SK-N-SH (cell line): ENCODE results near the gene KRTAP29-1. TPM values are rescaled to one million over a fixed set of nuclear protein-coding genes. Genes with fewer than 3 reads are reported as not detected.

Experiments used
- CTCF ChIA-PET: fragments of 300-600, 350-600 bp; formaldehyde crosslinking; extraction: SDS; loops from one replicate; lab custom pipeline; 2021; lab: Yijun Ruan, JAX
- POLR2A ChIA-PET: fragments of 350-600 bp; sonication (Branson Sonifier 250); formaldehyde crosslinking; extraction: SDS; loops from one replicate; lab custom pipeline; 2020; ENCODE audit warnings: antibody characterized with exemption, inconsistent platforms; lab: Yijun Ruan, JAX
- DNase-seq: peaks from one replicate; pipeline ENCODE4 v3.0.0; 2012
- H2AFZ ChIP-seq: fragments of 200-600 bp; sonication (generic); 2 replicates; pipeline ENCODE4 v1.8.1; 2016; ENCODE audit warnings: antibody characterized with exemption, mild to moderate bottlenecking, low read depth
- H3F3A ChIP-seq: fragments of 200-600 bp; sonication (generic); replicated peaks from 2 replicates; pipeline ENCODE3; 2016; ENCODE audit warnings: antibody characterized with exemption, mild to moderate bottlenecking; ENCODE audit not compliant: insufficient read depth
- H3K27ac ChIP-seq, 2 experiments: fragments of 200-500 bp in 1 of 2; fragments of 200-600 bp in 1 of 2; sonication (Bioruptor generic) in 1 of 2; sonication (generic), shearing (Covaris generic) in 1 of 2; 2 replicates each; pipeline versions ENCODE4 v1.5.1 to v1.6.1; 2014 to 2016; ENCODE audit warnings: low read depth in 2 of 2, inconsistent platforms in 1 of 2, low read length in 1 of 2, mild to moderate bottlenecking in 1 of 2, mixed read lengths in 1 of 2
- H3K27me3 ChIP-seq: fragments of 200-600 bp; sonication (generic), shearing (Covaris generic); 2 replicates; pipeline ENCODE4 v1.6.1; 2016; ENCODE audit warnings: mixed run types; ENCODE audit not compliant: insufficient read depth
- H3K36me3 ChIP-seq, 2 experiments: fragments of 200-500 bp in 1 of 2; fragments of 200-600 bp in 1 of 2; sonication (Bioruptor generic) in 1 of 2; sonication (generic) in 1 of 2; replicated peaks in 1 of 2; 2 replicates each; pipeline versions ENCODE3 to v1.5.1; 2014 to 2016; ENCODE audit warnings: low read length in 1 of 2, mild to moderate bottlenecking in 1 of 2; ENCODE audit not compliant: insufficient read depth in 2 of 2, control insufficient read depth in 1 of 2
- H3K4me1 ChIP-seq, 2 experiments: fragments of 200-500 bp in 1 of 2; fragments of 200-600 bp in 1 of 2; sonication (Bioruptor generic) in 1 of 2; sonication (generic), shearing (Covaris generic) in 1 of 2; 2 replicates each; pipeline versions ENCODE4 v1.5.1 to v1.6.1; 2014 to 2016; ENCODE audit warnings: low read depth in 1 of 2, low read length in 1 of 2, mixed run types in 1 of 2; ENCODE audit not compliant: insufficient read depth in 2 of 2, control insufficient read depth in 1 of 2
- H3K4me2 ChIP-seq: fragments of 200-600 bp; sonication (generic), shearing (Covaris generic); 2 replicates; pipeline ENCODE4 v1.6.1; 2017; ENCODE audit warnings: mixed run types
- H3K4me3 ChIP-seq, 2 experiments: fragments of 200-500 bp in 1 of 2; fragments of 200-600 bp in 1 of 2; sonication (Bioruptor generic) in 1 of 2; sonication (generic), shearing (Covaris generic) in 1 of 2; 2 replicates each; pipeline versions ENCODE4 v1.5.1 to v1.8.1; 2014 to 2016; ENCODE audit warnings: low read depth in 2 of 2, inconsistent platforms in 1 of 2, low read length in 1 of 2, mild to moderate bottlenecking in 1 of 2, mixed read lengths in 1 of 2, moderate library complexity in 1 of 2
- H3K79me2 ChIP-seq: fragments of 200-600 bp; sonication (generic); 2 replicates; pipeline ENCODE4 v1.8.1; 2017; ENCODE audit warnings: mild to moderate bottlenecking; ENCODE audit not compliant: insufficient read depth
- H3K9ac ChIP-seq: fragments of 200-600 bp; sonication (generic); 2 replicates; pipeline ENCODE4 v1.6.1; 2017; ENCODE audit warnings: mixed run types
- H3K9me2 ChIP-seq: fragments of 200-600 bp; sonication (generic); 2 replicates; pipeline ENCODE4 v1.6.1; 2017; ENCODE audit warnings: mixed run types
- H3K9me3 ChIP-seq: fragments of 200-600 bp; sonication (generic); 2 replicates; pipeline ENCODE4 v1.6.1; 2017; ENCODE audit warnings: mixed run types, mild to moderate bottlenecking, moderate library complexity
- H4K20me1 ChIP-seq: fragments of 200-600 bp; sonication (generic); 2 replicates; pipeline ENCODE4 v1.6.1; 2017; ENCODE audit warnings: mild to moderate bottlenecking, mixed run types; ENCODE audit not compliant: insufficient read depth
- CTCF ChIP-seq: fragments of 200-600 bp; sonication (generic); IDR thresholded peaks from 2 replicates; pipeline ENCODE4 v1.6.1; 2017; ENCODE audit warnings: antibody characterized with exemption, mild to moderate bottlenecking, moderate library complexity
- ELF1 ChIP-seq: IDR thresholded peaks from 2 replicates; pipeline ENCODE4 v1.4.0; 2012
- EZH2phosphoT487 ChIP-seq: fragments of 200-600 bp; sonication (generic); IDR thresholded peaks from 2 replicates; pipeline ENCODE4 v1.6.1; 2017; ENCODE audit warnings: low read depth, mixed run types, mild to moderate bottlenecking, antibody characterized with exemption, moderate library complexity, borderline replicate concordance
- FOXJ3 ChIP-seq: sonication (generic); formaldehyde crosslinking; IDR thresholded peaks from 2 replicates; pipeline ENCODE4 v1.5.1; 2020; ENCODE audit warnings: mild to moderate bottlenecking, missing genetic modification reagents
- FOXM1 ChIP-seq: IDR thresholded peaks from 2 replicates; pipeline ENCODE4 v1.4.0; 2012; ENCODE audit warnings: low read depth, mild to moderate bottlenecking
- GABPA ChIP-seq: IDR thresholded peaks from 2 replicates; pipeline ENCODE4 v1.4.0; 2012; ENCODE audit warnings: low read depth, mild to moderate bottlenecking
- GATA2 ChIP-seq: sonication (generic); formaldehyde crosslinking; IDR thresholded peaks from 2 replicates; pipeline ENCODE4 v1.5.0; 2020; ENCODE audit warnings: mild to moderate bottlenecking, missing genetic modification reagents
- JUND ChIP-seq: IDR thresholded peaks from 2 replicates; pipeline ENCODE4 v1.4.0; 2012
- RAD21 ChIP-seq: IDR thresholded peaks from 2 replicates; pipeline ENCODE4 v1.6.1; 2012; ENCODE audit warnings: mild to moderate bottlenecking, low read length
- RCOR1 ChIP-seq: fragments of 150-350 bp; IDR thresholded peaks from 2 replicates; pipeline ENCODE4 v1.6.1; 2017; ENCODE audit warnings: antibody characterized with exemption, low read length
- RFX5 ChIP-seq: IDR thresholded peaks from 2 replicates; pipeline ENCODE4 v1.6.1; 2012; ENCODE audit warnings: mild to moderate bottlenecking, improper control_type of control experiment, low read length
- RXRA ChIP-seq: IDR thresholded peaks from 2 replicates; pipeline ENCODE4 v1.4.0; 2012; ENCODE audit warnings: low read depth, mild to moderate bottlenecking, borderline replicate concordance
- SIN3A ChIP-seq: IDR thresholded peaks from 2 replicates; pipeline ENCODE4 v1.6.1; 2012; ENCODE audit warnings: low read depth, mild to moderate bottlenecking, low read length, moderate library complexity, borderline replicate concordance
- SMC3 ChIP-seq: IDR thresholded peaks from 2 replicates; pipeline ENCODE4 v1.6.1; 2012; ENCODE audit warnings: low read depth, low read length, improper control_type of control experiment
- TCF12 ChIP-seq: IDR thresholded peaks from 2 replicates; pipeline ENCODE4 v1.4.0; 2012
- TEAD4 ChIP-seq: IDR thresholded peaks from 2 replicates; pipeline ENCODE4 v1.4.0; 2012; ENCODE audit warnings: mild to moderate bottlenecking, borderline replicate concordance; ENCODE audit not compliant: insufficient read depth
- YY1 ChIP-seq: IDR thresholded peaks from 2 replicates; pipeline ENCODE4 v1.4.0; 2012; ENCODE audit warnings: low read depth, mild to moderate bottlenecking
- ZBTB33 ChIP-seq: IDR thresholded peaks from 2 replicates; pipeline ENCODE4 v1.4.0; 2012; ENCODE audit warnings: low read depth, borderline replicate concordance
- WGBS: methylation state at CpG from one replicate; pipeline ENCODE4 v1.1.6; 2017; ENCODE audit warnings: low lambda C conversion rate; 5-methylcytosine and 5-hydroxymethylcytosine counted together
- polyA plus RNA-seq, 3 experiments: library from polyadenylated mRNA; depleted of rRNA; stranded (reverse); fragments of >200 nt; gene quantifications; 2 replicates each; pipeline ENCODE4 v1.2.3, GENCODE V29; 2012

The KRTAP29-1 gene
- polyA plus RNA-seq, 1 of the 3 experiments (the other 2 are of a cell fraction) = not detected

GRCh38 chr17:41331606-41332005 is 29.0 kb upstream of the KRTAP29-1 start:
- no peaks in the 10 kb centered on the region for H3K9me2 ChIP-seq
- no peaks in the 10 kb centered on the region for H3K36me3 ChIP-seq
- no peak overlapping the region for H3K4me2 ChIP-seq
- no peak overlapping the region for H3K27ac ChIP-seq
- no peaks in the 10 kb centered on the region for H4K20me1 ChIP-seq
- H3K4me1 ChIP-seq = no peaks in the 10 kb centered on the region
- H3K4me3 ChIP-seq = no peak overlapping the region
- WGBS = 31% methylated on average over 6 of the region's 7 CpGs
- POLR2A ChIA-PET = no interaction called here
- no peak overlapping the region for H2AFZ ChIP-seq
- no peak overlapping the region for H3K9ac ChIP-seq
- TF ChIP-seq ELF1 (no peak), EZH2phosphoT487 (no peak), TCF12 (no peak), ZBTB33 (no peak), TEAD4 (no peak), RFX5 (no peak), FOXJ3 (CRISPR knock-in tag) (no peak), SIN3A (no peak), RXRA (no peak), GATA2 (CRISPR knock-in tag) (no peak), FOXM1 (no peak), GABPA (no peak)
- no peaks in the 10 kb centered on the region for H3K27me3 ChIP-seq
- no peaks in the 10 kb centered on the region for H3K79me2 ChIP-seq
- no peaks in the 10 kb centered on the region for H3K9me3 ChIP-seq
- CTCF ChIA-PET = interaction anchor here (0.6 to 1.8 kb wide), 4 partner anchors 9 to 317 kb away, joined by 3 to 16 read pairs (median 4); no protein-coding TSS in a partner anchor
- DNase-seq = no peak
- no peaks in the 10 kb centered on the region for H3F3A ChIP-seq

- no peak overlapping the region for H3K9ac ChIP-seq
- H2AFZ ChIP-seq = no peak overlapping the region
- DNase-seq = peak; percentile 70
- H3F3A ChIP-seq = no peaks in the 10 kb centered on the region
- no peaks in the 10 kb centered on the region for H3K9me2 ChIP-seq
- H3K36me3 ChIP-seq = no peaks in the 10 kb centered on the region
- ChIA-PET CTCF (interaction anchor here (0.7 to 2.9 kb wide), 17 partner anchors 8 to 366 kb away, joined by 3 to 28 read pairs (median 4); partner anchors contain the start of genes KRT33B and KRTAP16-1), POLR2A (no interaction called here)
- no peak overlapping the region for H3K27ac ChIP-seq
- no peak overlapping the region for H3K4me2 ChIP-seq
- no peaks in the 10 kb centered on the region for H3K79me2 ChIP-seq
- no peaks in the 10 kb centered on the region for H4K20me1 ChIP-seq
- H3K9me3 ChIP-seq = no peaks in the 10 kb centered on the region
- H3K4me3 ChIP-seq = no peak overlapping the region
- H3K4me1 ChIP-seq = no peaks in the 10 kb centered on the region
- TF ChIP-seq JUND (no peak), SMC3 (peak; percentile 64), CTCF (peak; percentile 70), YY1 (no peak), RCOR1 (no peak), SIN3A (no peak), RAD21 (peak; percentile 65)
- H3K27me3 ChIP-seq = no peaks in the 10 kb centered on the region
- 15% methylated on average over 7 of the region's 13 CpGs for WGBS
These were observed 26.8 kb upstream of the KRTAP29-1 start for GRCh38 chr17:41329279-41329948.
